ENCODE data around the gene MYG1.

The MYG1 gene, protein sequence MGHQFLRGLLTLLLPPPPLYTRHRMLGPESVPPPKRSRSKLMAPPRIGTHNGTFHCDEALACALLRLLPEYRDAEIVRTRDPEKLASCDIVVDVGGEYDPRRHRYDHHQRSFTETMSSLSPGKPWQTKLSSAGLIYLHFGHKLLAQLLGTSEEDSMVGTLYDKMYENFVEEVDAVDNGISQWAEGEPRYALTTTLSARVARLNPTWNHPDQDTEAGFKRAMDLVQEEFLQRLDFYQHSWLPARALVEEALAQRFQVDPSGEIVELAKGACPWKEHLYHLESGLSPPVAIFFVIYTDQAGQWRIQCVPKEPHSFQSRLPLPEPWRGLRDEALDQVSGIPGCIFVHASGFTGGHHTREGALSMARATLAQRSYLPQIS

DNA sequence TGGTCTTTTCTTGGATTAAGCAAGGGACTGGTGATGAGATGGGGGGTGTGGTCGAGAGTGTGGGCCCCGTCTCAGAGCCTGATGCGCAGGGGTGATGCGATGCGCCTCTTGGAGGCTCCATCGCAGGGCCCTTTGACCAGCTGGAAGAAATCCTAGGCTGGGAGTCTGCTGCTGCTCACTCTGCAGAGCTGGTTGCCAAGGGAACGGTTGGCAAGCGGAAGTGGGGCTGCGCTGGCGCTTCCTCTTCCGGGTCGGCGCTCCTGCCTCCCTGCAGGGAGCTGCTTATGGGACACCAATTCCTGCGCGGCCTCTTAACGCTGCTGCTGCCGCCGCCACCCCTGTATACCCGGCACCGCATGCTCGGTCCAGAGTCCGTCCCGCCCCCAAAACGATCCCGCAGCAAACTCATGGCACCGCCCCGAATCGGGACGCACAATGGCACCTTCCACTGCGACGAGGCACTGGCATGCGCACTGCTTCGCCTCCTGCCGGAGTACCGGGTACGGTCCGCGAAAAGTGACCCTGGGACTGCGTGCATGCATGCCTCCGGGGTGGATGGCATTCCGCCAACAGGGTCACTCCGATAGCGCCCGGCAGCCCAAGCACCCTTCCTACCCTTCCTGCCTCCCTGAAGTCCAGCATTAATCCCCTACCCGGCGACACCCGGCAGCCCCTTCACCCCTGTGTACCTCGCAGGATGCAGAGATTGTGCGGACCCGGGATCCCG lies at the start of gene MYG1:
Gene MYG1 (plus strand): TSS at position 242 of the 727 bp plus-strand sequence. CDS start 43 bp downstream, at position 285.
- H3K4me3 ChIP-seq (ENCODE audit: low read length in 2 of 2) = peak within 1 kb of the TSS; percentile 86 to 96
- peak within 1 kb of the TSS; percentile 69 to 87 for H3K9ac ChIP-seq (ENCODE audit: low read depth in 1 of 2, low read length in 2 of 2)
- H3K9me3 ChIP-seq (ENCODE audit: control insufficient read depth in 2 of 2, low read length in 2 of 2) = no peaks in the 10 kb centered on the region
- peak within 1 kb of the TSS; percentile 72 to 77 for H3K27ac ChIP-seq (ENCODE audit: low read depth in 2 of 2, low read length in 2 of 2)
- H3K27me3 ChIP-seq (ENCODE audit: control insufficient read depth in 2 of 2, insufficient read depth in 2 of 2, low read length in 2 of 2) = no peaks in the 10 kb centered on the region
- peaks cover 17 to 23% of the 10 kb centered on the region in 2 donors for H3K36me3 ChIP-seq (ENCODE audit: control insufficient read depth in 2 of 2, insufficient read depth in 2 of 2, low read length in 2 of 2)
- peaks cover 19 to 35% of the 10 kb centered on the region in 2 donors for H3K4me1 ChIP-seq (ENCODE audit: control insufficient read depth in 2 of 2, insufficient read depth in 2 of 2, low read length in 2 of 2)

DNA sequence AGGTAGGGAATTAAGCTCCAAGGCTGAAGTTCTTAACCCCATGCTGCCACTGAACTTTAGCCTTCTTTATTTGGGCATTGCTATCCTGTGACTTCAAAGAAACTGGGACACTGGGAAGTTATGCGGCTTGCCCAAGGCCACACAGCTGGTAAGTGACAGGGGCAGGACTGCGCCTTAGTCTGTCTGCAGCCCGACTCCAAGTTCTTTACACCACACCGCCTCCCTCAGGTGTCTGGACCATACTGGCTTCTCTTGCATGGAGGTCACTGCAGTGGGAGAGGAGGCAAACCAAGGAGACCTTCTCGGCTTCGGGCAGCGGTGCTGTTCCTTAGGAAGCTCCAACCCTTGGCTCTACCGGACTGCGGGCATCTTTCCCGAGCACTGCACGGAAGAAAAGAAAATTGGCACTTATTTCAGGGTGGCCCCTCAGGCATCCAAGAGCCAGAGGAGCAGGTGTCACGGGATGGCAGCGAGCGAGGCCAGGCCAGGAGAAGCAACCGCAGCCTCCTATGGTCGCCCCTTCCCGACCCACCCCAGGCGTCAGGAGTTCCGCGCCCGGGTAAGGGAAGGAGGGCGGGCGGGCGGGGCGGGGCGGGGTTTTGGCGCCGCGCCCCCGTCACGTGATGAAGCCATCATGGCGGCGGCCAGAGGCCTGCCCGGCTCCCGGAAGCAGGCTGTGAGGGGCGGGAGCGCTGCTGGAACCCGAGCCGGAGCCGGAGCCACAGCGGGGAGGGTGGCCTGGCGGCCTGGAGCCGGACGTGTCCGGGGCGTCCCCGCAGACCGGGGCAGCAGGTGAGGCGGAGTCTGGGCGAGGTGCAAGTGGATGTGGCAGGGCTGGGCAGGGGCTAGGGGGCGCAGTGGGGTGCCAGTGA lies 47.8 kb upstream of the MYG1 start:
- Histone ChIP-seq H3K27ac (ENCODE audit: low read depth in 2 of 2, low read length in 2 of 2) (peak overlapping the region; percentile 95), H3K9me3 (ENCODE audit: control insufficient read depth in 2 of 2, low read length in 2 of 2) (no peaks in the 10 kb centered on the region), H3K27me3 (ENCODE audit: control insufficient read depth in 2 of 2, insufficient read depth in 2 of 2, low read length in 2 of 2) (no peaks in the 10 kb centered on the region), H3K9ac (ENCODE audit: low read depth in 1 of 2, low read length in 2 of 2) (peak overlapping the region; percentile 86 to 91), H3K4me1 (ENCODE audit: control insufficient read depth in 2 of 2, insufficient read depth in 2 of 2, low read length in 2 of 2) (peaks cover 18% of the 10 kb centered on the region in 2 donors), H3K4me3 (ENCODE audit: low read length in 2 of 2) (peak overlapping the region; percentile 84 to 98), H3K36me3 (ENCODE audit: control insufficient read depth in 2 of 2, insufficient read depth in 2 of 2, low read length in 2 of 2) (peaks cover 15 to 20% of the 10 kb centered on the region in 2 donors)

GRCh38 chr12:53252349-53252916 lies 47.1 kb upstream of the MYG1 start:
- Histone ChIP-seq H3K27ac (ENCODE audit: low read depth in 2 of 2, low read length in 2 of 2) (peak overlapping the region; percentile 95), H3K36me3 (ENCODE audit: control insufficient read depth in 2 of 2, insufficient read depth in 2 of 2, low read length in 2 of 2) (peaks cover 15 to 20% of the 10 kb centered on the region in 2 donors), H3K9me3 (ENCODE audit: control insufficient read depth in 2 of 2, low read length in 2 of 2) (no peaks in the 10 kb centered on the region), H3K27me3 (ENCODE audit: control insufficient read depth in 2 of 2, insufficient read depth in 2 of 2, low read length in 2 of 2) (no peaks in the 10 kb centered on the region), H3K9ac (ENCODE audit: low read depth in 1 of 2, low read length in 2 of 2) (peak overlapping the region; percentile 86 to 91), H3K4me1 (ENCODE audit: control insufficient read depth in 2 of 2, insufficient read depth in 2 of 2, low read length in 2 of 2) (peaks cover 18% of the 10 kb centered on the region in 2 donors), H3K4me3 (ENCODE audit: low read length in 2 of 2) (peak overlapping the region; percentile 84 to 98)

DNA sequence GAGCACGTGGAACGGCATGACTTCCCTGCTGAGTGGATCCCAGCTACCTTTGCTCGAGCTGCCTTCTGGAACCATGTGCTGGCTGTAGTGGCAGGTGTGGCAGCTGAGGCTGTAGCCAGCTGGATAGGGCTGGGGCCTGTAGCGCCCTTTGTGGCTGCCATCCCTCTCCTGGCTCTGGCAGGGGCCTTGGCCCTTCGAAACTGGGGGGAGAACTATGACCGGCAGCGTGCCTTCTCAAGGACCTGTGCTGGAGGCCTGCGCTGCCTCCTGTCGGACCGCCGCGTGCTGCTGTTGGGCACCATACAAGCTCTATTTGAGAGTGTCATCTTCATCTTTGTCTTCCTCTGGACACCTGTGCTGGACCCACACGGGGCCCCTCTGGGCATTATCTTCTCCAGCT lies 46.2 kb upstream of the MYG1 start:
- peak overlapping the region in 1 of 2 donors; percentile 84 for H3K4me3 ChIP-seq (ENCODE audit: low read length in 2 of 2)
- H3K36me3 ChIP-seq (ENCODE audit: control insufficient read depth in 2 of 2, insufficient read depth in 2 of 2, low read length in 2 of 2) = peaks cover 15 to 20% of the 10 kb centered on the region in 2 donors
- no peaks in the 10 kb centered on the region for H3K27me3 ChIP-seq (ENCODE audit: control insufficient read depth in 2 of 2, insufficient read depth in 2 of 2, low read length in 2 of 2)
- peaks cover 18% of the 10 kb centered on the region in 2 donors for H3K4me1 ChIP-seq (ENCODE audit: control insufficient read depth in 2 of 2, insufficient read depth in 2 of 2, low read length in 2 of 2)
- no peaks in the 10 kb centered on the region for H3K9me3 ChIP-seq (ENCODE audit: control insufficient read depth in 2 of 2, low read length in 2 of 2)
- no peak overlapping the region for H3K9ac ChIP-seq (ENCODE audit: low read depth in 1 of 2, low read length in 2 of 2)
- H3K27ac ChIP-seq (ENCODE audit: low read depth in 2 of 2, low read length in 2 of 2) = no peak overlapping the region

- H3K9me3 ChIP-seq (ENCODE audit: control insufficient read depth in 2 of 2, low read length in 2 of 2) = no peaks in the 10 kb centered on the region
- H3K4me3 ChIP-seq (ENCODE audit: low read length in 2 of 2) = no peak overlapping the region
- H3K4me1 ChIP-seq (ENCODE audit: control insufficient read depth in 2 of 2, insufficient read depth in 2 of 2, low read length in 2 of 2) = peaks cover 18% of the 10 kb centered on the region in 2 donors
- no peak overlapping the region for H3K27ac ChIP-seq (ENCODE audit: low read depth in 2 of 2, low read length in 2 of 2)
- H3K27me3 ChIP-seq (ENCODE audit: control insufficient read depth in 2 of 2, insufficient read depth in 2 of 2, low read length in 2 of 2) = no peaks in the 10 kb centered on the region
- peaks cover 15 to 20% of the 10 kb centered on the region in 2 donors for H3K36me3 ChIP-seq (ENCODE audit: control insufficient read depth in 2 of 2, insufficient read depth in 2 of 2, low read length in 2 of 2)
- H3K9ac ChIP-seq (ENCODE audit: low read depth in 1 of 2, low read length in 2 of 2) = no peak overlapping the region
Measured at GRCh38 chr12:53254816-53255545, 44.5 kb upstream of the MYG1 start.

GRCh38 chr12:53255996-53256395 lies 43.5 kb upstream of the MYG1 start:
- no peak overlapping the region for H3K4me3 ChIP-seq (ENCODE audit: low read length in 2 of 2)
- H3K9me3 ChIP-seq (ENCODE audit: control insufficient read depth in 2 of 2, low read length in 2 of 2) = no peaks in the 10 kb centered on the region
- no peak overlapping the region for H3K27ac ChIP-seq (ENCODE audit: low read depth in 2 of 2, low read length in 2 of 2)
- H3K27me3 ChIP-seq (ENCODE audit: control insufficient read depth in 2 of 2, insufficient read depth in 2 of 2, low read length in 2 of 2) = no peaks in the 10 kb centered on the region
- no peak overlapping the region for H3K9ac ChIP-seq (ENCODE audit: low read depth in 1 of 2, low read length in 2 of 2)
- peaks cover 15 to 20% of the 10 kb centered on the region in 2 donors for H3K36me3 ChIP-seq (ENCODE audit: control insufficient read depth in 2 of 2, insufficient read depth in 2 of 2, low read length in 2 of 2)
- H3K4me1 ChIP-seq (ENCODE audit: control insufficient read depth in 2 of 2, insufficient read depth in 2 of 2, low read length in 2 of 2) = peaks cover 17% of the 10 kb centered on the region in 2 donors

GRCh38 chr12:53258541-53259539 lies 40.7 kb upstream of the MYG1 start:
- Histone ChIP-seq H3K4me1 (ENCODE audit: control insufficient read depth in 2 of 2, insufficient read depth in 2 of 2, low read length in 2 of 2) (peaks cover 0 to 2% of the 10 kb centered on the region in 2 donors), H3K27ac (ENCODE audit: low read depth in 2 of 2, low read length in 2 of 2) (no peak overlapping the region), H3K4me3 (ENCODE audit: low read length in 2 of 2) (no peak overlapping the region), H3K9me3 (ENCODE audit: control insufficient read depth in 2 of 2, low read length in 2 of 2) (no peaks in the 10 kb centered on the region), H3K27me3 (ENCODE audit: control insufficient read depth in 2 of 2, insufficient read depth in 2 of 2, low read length in 2 of 2) (no peaks in the 10 kb centered on the region), H3K9ac (ENCODE audit: low read depth in 1 of 2, low read length in 2 of 2) (no peak overlapping the region), H3K36me3 (ENCODE audit: control insufficient read depth in 2 of 2, insufficient read depth in 2 of 2, low read length in 2 of 2) (peaks cover 12% of the 10 kb centered on the region in 2 donors)

GRCh38 chr12:53259891-53260290 lies 39.6 kb upstream of the MYG1 start:
- H3K4me1 ChIP-seq (ENCODE audit: control insufficient read depth in 2 of 2, insufficient read depth in 2 of 2, low read length in 2 of 2) = peaks cover 0 to 2% of the 10 kb centered on the region in 2 donors
- H3K9ac ChIP-seq (ENCODE audit: low read depth in 1 of 2, low read length in 2 of 2) = no peak overlapping the region
- H3K27ac ChIP-seq (ENCODE audit: low read depth in 2 of 2, low read length in 2 of 2) = no peak overlapping the region
- H3K4me3 ChIP-seq (ENCODE audit: low read length in 2 of 2) = no peak overlapping the region
- peaks cover 6% of the 10 kb centered on the region in 2 donors for H3K36me3 ChIP-seq (ENCODE audit: control insufficient read depth in 2 of 2, insufficient read depth in 2 of 2, low read length in 2 of 2)
- no peaks in the 10 kb centered on the region for H3K9me3 ChIP-seq (ENCODE audit: control insufficient read depth in 2 of 2, low read length in 2 of 2)
- no peaks in the 10 kb centered on the region for H3K27me3 ChIP-seq (ENCODE audit: control insufficient read depth in 2 of 2, insufficient read depth in 2 of 2, low read length in 2 of 2)

Measured in mucosa of rectum (tissue), 2 donors.